COLO668 (cell line): ENCODE measurements around the gene CALR.
"Not testable (repeated sequence)": the region's sequence is repeated elsewhere in the genome, so short reads cannot be mapped to it uniquely, and the experiment has no call there.

Experiments
- DNase-seq: peaks from one replicate; lab custom pipeline; 2025; ENCODE audit not compliant: unreplicated experiment; lab: John Stamatoyannopoulos, UW

CALR gene

GRCh38 chr19:12976109-12976508 lies 37.7 kb downstream of the CALR start:
- DNase-seq: not testable (repeated sequence)

- no peak for DNase-seq
Observed at GRCh38 chr19:12979974-12980373, 41.6 kb downstream of the CALR start.

GRCh38 chr19:12982648-12983047 lies 44.2 kb downstream of the CALR start:
- no peak for DNase-seq

GRCh38 chr19:12983091-12983490 lies 44.7 kb downstream of the CALR start:
- no peak for DNase-seq

GRCh38 chr19:12983542-12984142 lies 45.2 kb downstream of the CALR start:
- DNase-seq: peak; percentile 77

GRCh38 chr19:12984143-12984627 lies 45.8 kb downstream of the CALR start:
- DNase-seq: no peak

GRCh38 chr19:12984683-12985048 lies 46.3 kb downstream of the CALR start:
- no peak for DNase-seq

- DNase-seq: peak; percentile 76
Observed at GRCh38 chr19:12985049-12985776, 46.8 kb downstream of the CALR start.

- DNase-seq: no peak
Observed at GRCh38 chr19:12986726-12987125, 48.3 kb downstream of the CALR start.

- no peak for DNase-seq
Observed at GRCh38 chr19:12987190-12987589, 48.8 kb downstream of the CALR start.

- DNase-seq: peak; percentile 65
Observed at GRCh38 chr19:12987781-12988180, 49.4 kb downstream of the CALR start.

GRCh38 chr19:12990431-12990830 lies 52.0 kb downstream of the CALR start:
- no peak for DNase-seq

GRCh38 chr19:12990853-12991252 lies 52.4 kb downstream of the CALR start:
- no peak for DNase-seq

- DNase-seq: no peak
Observed at GRCh38 chr19:12991296-12991695, 52.9 kb downstream of the CALR start.

- DNase-seq: no peak
Observed at GRCh38 chr19:12992729-12993128, 54.3 kb downstream of the CALR start.

- no peak for DNase-seq
Observed at GRCh38 chr19:12993562-12993961, 55.2 kb downstream of the CALR start.
